IMR-90 (cell line): ENCODE data around the gene MARCHF7. TPM values are rescaled to one million over a fixed set of nuclear protein-coding genes. Genes with fewer than 3 reads are reported as not detected.

Experiments used
- ATAC-seq: fragments of 200-7000 bp; cut with Tn5 transposase; 2 replicates; pipeline ENCODE4 v1.9.1; 2020; ENCODE audit warnings: low read depth, mild to moderate bottlenecking, moderate library complexity
- BruUV-seq: library from RNA; stranded (reverse); fragments of 400-500 nt; replicated peaks from 2 replicates; lab custom pipeline; 2021; lab: Mats Ljungman, UMichigan
- CTCF ChIA-PET: fragments of 300-600 bp; formaldehyde crosslinking; extraction: SDS; loops from one replicate; lab custom pipeline; 2021; ENCODE audit warnings: antibody characterized with exemption; lab: Yijun Ruan, JAX
- POLR2A ChIA-PET: fragments of 300-600 bp; sonication (Branson Sonifier 250); formaldehyde crosslinking; loops from one replicate; lab custom pipeline; 2022; ENCODE audit warnings: antibody characterized with exemption; ENCODE audit not compliant: unreplicated experiment; lab: Charles Lee
- DNase-seq: peaks from one replicate; pipeline ENCODE4 v3.0.0; 2013
- H2AFZ ChIP-seq: replicated peaks from 2 replicates; pipeline ENCODE3; 2013; ENCODE audit warnings: low read length, mild to moderate bottlenecking; ENCODE audit not compliant: poor library complexity
- H2AK5ac ChIP-seq: 2 replicates; pipeline ENCODE4 v1.6.1; 2013; ENCODE audit warnings: low read depth, low read length, inconsistent platforms
- H2AK9ac ChIP-seq: replicated peaks from 2 replicates; pipeline ENCODE3; 2013; ENCODE audit warnings: mild to moderate bottlenecking, low read depth, low read length, moderate library complexity; ENCODE audit not compliant: poor library complexity
- H2BK120ac ChIP-seq: 2 replicates; pipeline ENCODE4 v1.6.1; 2013; ENCODE audit warnings: low read depth, low read length, inconsistent platforms
- H2BK15ac ChIP-seq: 3 replicates; pipeline ENCODE4 v1.6.1; 2013; ENCODE audit warnings: low read depth, low read length, inconsistent platforms
- H2BK20ac ChIP-seq: 2 replicates; pipeline ENCODE4 v1.6.1; 2013; ENCODE audit warnings: low read depth, mild to moderate bottlenecking, inconsistent platforms, low read length, moderate library complexity
- H2BK5ac ChIP-seq: 2 replicates; pipeline ENCODE4 v1.6.1; 2013; ENCODE audit warnings: mild to moderate bottlenecking, low read depth, low read length, inconsistent platforms; ENCODE audit not compliant: poor library complexity, severe bottlenecking
- H3K14ac ChIP-seq: replicated peaks from 2 replicates; pipeline ENCODE4 v1.6.1; 2013; ENCODE audit warnings: low read depth, low read length, inconsistent platforms
- H3K18ac ChIP-seq: 2 replicates; pipeline ENCODE4 v1.6.1; 2013; ENCODE audit warnings: low read depth, low read length, control low read depth
- H3K23ac ChIP-seq: 2 replicates; pipeline ENCODE4 v1.6.1; 2013; ENCODE audit warnings: low read depth, low read length, inconsistent platforms
- H3K27ac ChIP-seq: 2 replicates; pipeline ENCODE4 v1.5.1; 2013; ENCODE audit warnings: mild to moderate bottlenecking, control low read depth, low read length; ENCODE audit not compliant: insufficient read depth
- H3K27me3 ChIP-seq: 2 replicates; pipeline ENCODE4 v1.6.1; 2013; ENCODE audit warnings: low read length; ENCODE audit not compliant: control insufficient read depth, insufficient read depth
- H3K36me3 ChIP-seq: 2 replicates; pipeline ENCODE4 v1.6.1; 2013; ENCODE audit warnings: low read length, mixed read lengths; ENCODE audit not compliant: control insufficient read depth, insufficient read depth
- H3K4ac ChIP-seq: 2 replicates; pipeline ENCODE4 v1.6.1; 2013; ENCODE audit warnings: low read depth, low read length, inconsistent platforms
- H3K4me1 ChIP-seq: 2 replicates; pipeline ENCODE4 v1.6.1; 2013; ENCODE audit warnings: low read length, mixed read lengths; ENCODE audit not compliant: control insufficient read depth, insufficient read depth
- H3K4me2 ChIP-seq: 2 replicates; pipeline ENCODE4 v1.6.1; 2013; ENCODE audit warnings: low read depth, mild to moderate bottlenecking, control low read depth, low read length, moderate library complexity
- H3K4me3 ChIP-seq: 2 replicates; pipeline ENCODE4 v1.5.1; 2013; ENCODE audit warnings: low read depth, mild to moderate bottlenecking, control low read depth, low read length, moderate library complexity; ENCODE audit not compliant: insufficient read depth
- H3K56ac ChIP-seq: 2 replicates; pipeline ENCODE4 v1.6.1; 2013; ENCODE audit warnings: low read length, inconsistent platforms; ENCODE audit not compliant: insufficient read depth; ENCODE audit errors: extremely low read depth
- H3K79me1 ChIP-seq, 2 experiments: 2 replicates each; pipeline ENCODE4 v1.6.1; 2013; ENCODE audit warnings: low read length in 2 of 2, inconsistent platforms in 1 of 2, low read depth in 1 of 2
- H3K9ac ChIP-seq: 2 replicates; pipeline ENCODE4 v1.6.1; 2013; ENCODE audit warnings: low read depth, low read length, control low read depth
- H3K9me1 ChIP-seq: 2 replicates; pipeline ENCODE4 v1.6.1; 2013; ENCODE audit warnings: low read length, inconsistent platforms; ENCODE audit not compliant: insufficient read depth
- H3K9me3 ChIP-seq: 2 replicates; pipeline ENCODE4 v1.6.1; 2013; ENCODE audit warnings: low read length; ENCODE audit not compliant: control insufficient read depth, insufficient read depth
- H4K20me1 ChIP-seq: 2 replicates; pipeline ENCODE4 v1.6.1; 2013; ENCODE audit warnings: low read length, inconsistent platforms; ENCODE audit not compliant: insufficient read depth
- H4K5ac ChIP-seq: 2 replicates; pipeline ENCODE4 v1.6.1; 2013; ENCODE audit warnings: mild to moderate bottlenecking, low read depth, low read length, control low read depth
- H4K8ac ChIP-seq, 2 experiments: 2 replicates each; pipeline ENCODE4 v1.6.1; 2013; ENCODE audit warnings: low read depth in 2 of 2, low read length in 2 of 2, control low read depth in 1 of 2, inconsistent platforms in 1 of 2
- H4K91ac ChIP-seq: 2 replicates; pipeline ENCODE4 v1.6.1; 2013; ENCODE audit warnings: low read depth, low read length, inconsistent platforms; ENCODE audit not compliant: insufficient read depth
- BHLHE40 ChIP-seq: fragments of 150-350 bp; IDR thresholded peaks from 2 replicates; pipeline ENCODE4 v1.6.1; 2016; ENCODE audit warnings: mild to moderate bottlenecking, low read depth, low read length
- CEBPB ChIP-seq: IDR thresholded peaks from 2 replicates; pipeline ENCODE4 v1.6.1; 2012; ENCODE audit warnings: low read depth, low read length, improper control_type of control experiment
- CHD1 ChIP-seq: IDR thresholded peaks from 2 replicates; pipeline ENCODE4 v1.6.1; 2012; ENCODE audit warnings: low read depth, low read length, improper control_type of control experiment
- FOS ChIP-seq: fragments of 150-350 bp; IDR thresholded peaks from 2 replicates; pipeline ENCODE4 v1.6.1; 2016; ENCODE audit warnings: low read depth, low read length
- MAFK ChIP-seq: IDR thresholded peaks from 2 replicates; pipeline ENCODE4 v1.6.1; 2012; ENCODE audit warnings: low read depth, low read length, improper control_type of control experiment
- MAZ ChIP-seq: IDR thresholded peaks from 2 replicates; pipeline ENCODE4 v1.6.1; 2012; ENCODE audit warnings: low read depth, mild to moderate bottlenecking, low read length, improper control_type of control experiment, moderate library complexity, borderline replicate concordance
- MXI1 ChIP-seq: IDR thresholded peaks from 2 replicates; pipeline ENCODE4 v1.6.1; 2012; ENCODE audit warnings: low read depth, mild to moderate bottlenecking, low read length, moderate library complexity, borderline replicate concordance
- NFE2L2 ChIP-seq: fragments of 150-350 bp; IDR thresholded peaks from 2 replicates; pipeline ENCODE4 v1.6.1; 2016; ENCODE audit warnings: low read depth, mild to moderate bottlenecking, low read length
- RAD21 ChIP-seq: IDR thresholded peaks from 2 replicates; pipeline ENCODE4 v1.6.1; 2012; ENCODE audit warnings: low read length, improper control_type of control experiment
- RCOR1 ChIP-seq: IDR thresholded peaks from 2 replicates; pipeline ENCODE4 v1.6.1; 2012; ENCODE audit warnings: mild to moderate bottlenecking, low read length, improper control_type of control experiment; ENCODE audit not compliant: insufficient replicate concordance
- RFX5 ChIP-seq: IDR thresholded peaks from 2 replicates; pipeline ENCODE4 v1.8.0; 2012; ENCODE audit warnings: low read depth, mild to moderate bottlenecking, low read length, moderate library complexity
- SMC3 ChIP-seq: fragments of 150-350 bp; IDR thresholded peaks from 2 replicates; pipeline ENCODE4 v1.6.1; 2016; ENCODE audit warnings: low read depth, mild to moderate bottlenecking, antibody characterized with exemption, low read length, moderate library complexity
- WGBS, 2 experiments: methylation state at CpG; one replicate each; pipeline versions ENCODE4 v1.1.5 to v1.1.7; 2013; ENCODE audit warnings: missing lambda C conversion rate in 2 of 2; ENCODE audit not compliant: insufficient read length in 1 of 2; ENCODE audit errors: extremely low coverage in 2 of 2; 5-methylcytosine and 5-hydroxymethylcytosine counted together
- dilution Hi-C: fragments of 300-500 bp; cut with HindIII; formaldehyde crosslinking; loops from one replicate; pipeline ENCODE4 v1.14.3; 2018; ENCODE audit warnings: low sequenced_read_pairs; ENCODE audit not compliant: unreplicated experiment
- in situ Hi-C: fragments of 300-500 bp; cut with MboI; formaldehyde crosslinking; loops from 3 replicates; pipeline ENCODE4 v1.14.3; 2019; ENCODE audit warnings: low sequenced_read_pairs, inconsistent platforms, mixed read lengths
- intact Hi-C: fragments of 100-400 bp; cut with micrococcal nuclease; formaldehyde crosslinking; loops from 2 replicates; pipeline ENCODE4 v1.10.0; 2022
- polyA plus RNA-seq, 3 experiments: library from polyadenylated mRNA; depleted of rRNA; stranded (reverse); fragments of >200 nt; gene quantifications; 2 replicates each; pipeline ENCODE4 v1.2.3, GENCODE V29; 2012; ENCODE audit warnings: low replicate concordance in 1 of 3
- total RNA-seq: library from RNA; depleted of rRNA; stranded (reverse); fragments of >200 nt; gene quantifications from 2 replicates; pipeline ENCODE4 v1.2.3, GENCODE V29; 2012
- TF ChIP-seq, protein P1 (sequence below): fragments of 150-350 bp; IDR thresholded peaks from 2 replicates; pipeline ENCODE4 v1.6.1; 2017; ENCODE audit warnings: mild to moderate bottlenecking, antibody characterized with exemption, low read length, low read depth
- TF ChIP-seq, protein P2 (sequence below): conservative IDR thresholded peaks from 2 replicates; pipeline ENCODE4 v1.5.1; 2012; ENCODE audit warnings: mild to moderate bottlenecking, low read depth, low read length, improper control_type of control experiment
- TF ChIP-seq, protein P3 (sequence below): fragments of 150-350 bp; IDR thresholded peaks from 2 replicates; pipeline ENCODE4 v1.6.1; 2016; ENCODE audit warnings: low read depth, mild to moderate bottlenecking, low read length, moderate library complexity, borderline replicate concordance

MARCHF7 gene
- total and polyA plus RNA-seq, 2 of the 4 experiments (the other 2 are of a cell fraction), result 59.1 to 193 TPM

DNA sequence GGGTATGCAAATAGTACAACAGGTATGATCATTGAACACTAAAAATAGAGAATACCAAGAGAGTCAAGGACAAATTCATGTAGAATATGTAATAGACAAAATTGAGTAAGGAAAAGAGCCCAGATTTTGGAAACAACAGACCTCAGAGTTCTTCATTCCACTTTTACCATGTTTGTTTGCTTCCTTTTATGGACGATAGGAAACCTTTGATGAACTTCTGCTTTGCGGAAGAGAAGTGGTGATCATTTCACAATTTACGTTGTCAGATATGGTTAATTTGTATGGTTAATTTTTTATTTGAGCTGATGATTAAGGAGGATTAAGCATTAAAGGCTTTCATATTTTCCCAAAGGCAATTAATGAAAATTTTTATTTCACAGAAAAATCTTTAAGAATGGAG, 16.3 kb downstream of the MARCHF7 start:
- dilution Hi-C loops (no loop called here), intact Hi-C loops (no loop called here), in situ Hi-C loops (no loop called here)
- POLR2A ChIA-PET, result interaction anchor here (0.6 kb wide), 1 partner anchor 49 kb away, joined by 4 read pairs; no protein-coding TSS in a partner anchor
- Histone ChIP-seq H3K4me2 (no peak overlapping the region), H3K9ac (no peak overlapping the region), H2BK20ac (no peak overlapping the region), H3K18ac (no peak overlapping the region), H3K36me3 (peaks cover 31% of the 10 kb centered on the region), H4K5ac (no peak overlapping the region), H4K91ac (no peak overlapping the region), H3K14ac (no peak overlapping the region), H3K27me3 (no peaks in the 10 kb centered on the region), H2BK15ac (no peak overlapping the region), H2AK9ac (no peak overlapping the region), H3K23ac (no peak overlapping the region), H4K8ac (no peak overlapping the region), H2AK5ac (no peak overlapping the region), H2AFZ (no peak overlapping the region), H3K4me1 (peaks cover 2% of the 10 kb centered on the region), H3K79me1 (peaks cover 13 to 21% of the 10 kb centered on the region in 2 experiments), H3K27ac (no peak overlapping the region), H2BK5ac (no peak overlapping the region), H3K4me3 (no peak overlapping the region), H3K4ac (no peak overlapping the region), H3K9me1 (peaks cover 6% of the 10 kb centered on the region), H3K56ac (no peak overlapping the region), H2BK120ac (no peak overlapping the region), H4K20me1 (peaks cover 87% of the 10 kb centered on the region), H3K9me3 (no peaks in the 10 kb centered on the region; the same call in 1 of the 2 replicates)
- ATAC-seq (no peak), DNase-seq (no peak)
- CTCF ChIA-PET, result no interaction called here
- no CpG with 5 or more reads among the region's 3 CpGs for WGBS, 2 experiments
- TF ChIP-seq NFE2L2 (no peak), SMC3 (no peak), CHD1 (no peak), RFX5 (no peak), MAZ (no peak), RAD21 (no peak), RCOR1 (no peak), MAFK (no peak), MXI1 (no peak), FOS (no peak), BHLHE40 (no peak), CEBPB (no peak)
- TF ChIP-seq, protein P1, sequence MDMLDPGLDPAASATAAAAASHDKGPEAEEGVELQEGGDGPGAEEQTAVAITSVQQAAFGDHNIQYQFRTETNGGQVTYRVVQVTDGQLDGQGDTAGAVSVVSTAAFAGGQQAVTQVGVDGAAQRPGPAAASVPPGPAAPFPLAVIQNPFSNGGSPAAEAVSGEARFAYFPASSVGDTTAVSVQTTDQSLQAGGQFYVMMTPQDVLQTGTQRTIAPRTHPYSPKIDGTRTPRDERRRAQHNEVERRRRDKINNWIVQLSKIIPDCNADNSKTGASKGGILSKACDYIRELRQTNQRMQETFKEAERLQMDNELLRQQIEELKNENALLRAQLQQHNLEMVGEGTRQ, result no peak
- TF ChIP-seq, protein P2, sequence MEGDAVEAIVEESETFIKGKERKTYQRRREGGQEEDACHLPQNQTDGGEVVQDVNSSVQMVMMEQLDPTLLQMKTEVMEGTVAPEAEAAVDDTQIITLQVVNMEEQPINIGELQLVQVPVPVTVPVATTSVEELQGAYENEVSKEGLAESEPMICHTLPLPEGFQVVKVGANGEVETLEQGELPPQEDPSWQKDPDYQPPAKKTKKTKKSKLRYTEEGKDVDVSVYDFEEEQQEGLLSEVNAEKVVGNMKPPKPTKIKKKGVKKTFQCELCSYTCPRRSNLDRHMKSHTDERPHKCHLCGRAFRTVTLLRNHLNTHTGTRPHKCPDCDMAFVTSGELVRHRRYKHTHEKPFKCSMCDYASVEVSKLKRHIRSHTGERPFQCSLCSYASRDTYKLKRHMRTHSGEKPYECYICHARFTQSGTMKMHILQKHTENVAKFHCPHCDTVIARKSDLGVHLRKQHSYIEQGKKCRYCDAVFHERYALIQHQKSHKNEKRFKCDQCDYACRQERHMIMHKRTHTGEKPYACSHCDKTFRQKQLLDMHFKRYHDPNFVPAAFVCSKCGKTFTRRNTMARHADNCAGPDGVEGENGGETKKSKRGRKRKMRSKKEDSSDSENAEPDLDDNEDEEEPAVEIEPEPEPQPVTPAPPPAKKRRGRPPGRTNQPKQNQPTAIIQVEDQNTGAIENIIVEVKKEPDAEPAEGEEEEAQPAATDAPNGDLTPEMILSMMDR, result no peak
- TF ChIP-seq, protein P3, sequence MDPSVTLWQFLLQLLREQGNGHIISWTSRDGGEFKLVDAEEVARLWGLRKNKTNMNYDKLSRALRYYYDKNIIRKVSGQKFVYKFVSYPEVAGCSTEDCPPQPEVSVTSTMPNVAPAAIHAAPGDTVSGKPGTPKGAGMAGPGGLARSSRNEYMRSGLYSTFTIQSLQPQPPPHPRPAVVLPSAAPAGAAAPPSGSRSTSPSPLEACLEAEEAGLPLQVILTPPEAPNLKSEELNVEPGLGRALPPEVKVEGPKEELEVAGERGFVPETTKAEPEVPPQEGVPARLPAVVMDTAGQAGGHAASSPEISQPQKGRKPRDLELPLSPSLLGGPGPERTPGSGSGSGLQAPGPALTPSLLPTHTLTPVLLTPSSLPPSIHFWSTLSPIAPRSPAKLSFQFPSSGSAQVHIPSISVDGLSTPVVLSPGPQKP, result no peak
- BruUV-seq, result no TSS peak
